ENCODE results near the gene CD151.

- TF ChIP-seq JUND (IDR thresholded peaks at IDR 0.05), result no peak
- no peak for TF ChIP-seq RFX5 (IDR thresholded peaks at IDR 0.05; ENCODE audit: low read length)
- TF ChIP-seq, protein P1, sequence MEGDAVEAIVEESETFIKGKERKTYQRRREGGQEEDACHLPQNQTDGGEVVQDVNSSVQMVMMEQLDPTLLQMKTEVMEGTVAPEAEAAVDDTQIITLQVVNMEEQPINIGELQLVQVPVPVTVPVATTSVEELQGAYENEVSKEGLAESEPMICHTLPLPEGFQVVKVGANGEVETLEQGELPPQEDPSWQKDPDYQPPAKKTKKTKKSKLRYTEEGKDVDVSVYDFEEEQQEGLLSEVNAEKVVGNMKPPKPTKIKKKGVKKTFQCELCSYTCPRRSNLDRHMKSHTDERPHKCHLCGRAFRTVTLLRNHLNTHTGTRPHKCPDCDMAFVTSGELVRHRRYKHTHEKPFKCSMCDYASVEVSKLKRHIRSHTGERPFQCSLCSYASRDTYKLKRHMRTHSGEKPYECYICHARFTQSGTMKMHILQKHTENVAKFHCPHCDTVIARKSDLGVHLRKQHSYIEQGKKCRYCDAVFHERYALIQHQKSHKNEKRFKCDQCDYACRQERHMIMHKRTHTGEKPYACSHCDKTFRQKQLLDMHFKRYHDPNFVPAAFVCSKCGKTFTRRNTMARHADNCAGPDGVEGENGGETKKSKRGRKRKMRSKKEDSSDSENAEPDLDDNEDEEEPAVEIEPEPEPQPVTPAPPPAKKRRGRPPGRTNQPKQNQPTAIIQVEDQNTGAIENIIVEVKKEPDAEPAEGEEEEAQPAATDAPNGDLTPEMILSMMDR (IDR thresholded peaks at IDR 0.05), result no peak
- TF ChIP-seq NFIC (IDR thresholded peaks at IDR 0.05; ENCODE audit: borderline replicate concordance), result no peak
- TF ChIP-seq POLR2AphosphoS5 (IDR thresholded peaks at IDR 0.05; ENCODE audit: low read depth, low read length), result no peak
- TF ChIP-seq EP300 (IDR thresholded peaks at IDR 0.05; ENCODE audit: borderline replicate concordance in 1 of 2, low read depth in 1 of 2, low read length in 1 of 2), result no peak
These were observed 28.8 kb upstream of the CD151 start for GRCh38 chr11:803770-804598.

Data from SK-N-SH (cell line).